ENCODE results near the gene NOP53.

DNA sequence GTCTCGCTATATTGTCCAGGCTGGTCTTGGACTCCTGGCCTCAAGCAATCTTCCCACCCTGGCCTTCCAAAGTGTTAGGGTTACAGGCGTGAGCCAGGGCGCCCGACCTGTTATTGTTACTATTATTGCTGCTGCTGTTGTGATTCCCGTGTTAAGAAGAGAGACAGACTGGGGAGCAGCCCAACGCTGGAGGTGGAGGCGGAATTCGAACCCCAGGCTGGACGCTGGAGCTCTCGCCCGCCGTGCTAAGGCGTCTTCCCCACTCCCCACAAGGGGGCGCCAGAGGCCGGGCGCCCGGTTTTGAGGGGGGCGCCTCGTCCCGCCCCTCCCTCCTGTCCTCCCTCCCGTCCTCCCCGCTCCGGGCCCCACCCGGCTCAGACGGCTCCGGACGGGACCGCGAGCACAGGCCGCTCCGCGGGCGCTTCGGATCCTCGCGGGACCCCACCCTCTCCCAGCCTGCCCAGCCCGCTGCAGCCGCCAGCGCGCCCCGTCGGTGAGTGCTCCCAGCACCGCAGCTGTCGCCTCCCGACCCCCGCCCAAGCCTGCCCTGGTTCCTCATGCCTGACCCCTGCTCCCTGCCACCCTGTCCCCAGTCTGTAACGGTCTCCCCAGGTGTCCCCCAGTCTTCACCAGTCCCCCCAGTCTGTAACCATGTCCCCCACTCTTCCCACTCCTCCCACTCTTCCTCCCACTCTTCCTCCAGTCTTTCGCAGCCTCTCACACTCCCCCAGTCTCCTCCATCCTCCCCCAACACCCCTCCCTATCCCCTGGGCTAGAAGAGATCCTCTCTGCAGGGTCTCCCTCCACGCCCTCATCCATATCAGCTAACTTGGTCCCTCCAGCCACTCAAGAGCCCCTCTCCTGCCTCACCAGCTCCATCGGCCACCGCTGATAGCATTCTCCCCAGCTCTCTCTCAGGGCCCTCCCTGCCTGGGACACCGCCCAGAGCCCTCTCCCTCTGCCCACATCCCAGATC is 32.0 kb upstream of the NOP53 start, which contains the start of gene EHD2:
- TF ChIP-seq CTCF (IDR thresholded peaks at IDR 0.05) (peak; percentile 90 to 94 (median 93)), POLR2A (IDR thresholded peaks at IDR 0.05) (no peak)
